Prostate gland (tissue), 2 donors: ENCODE data around the gene KMT5B.

Experiments used
- POLR2A ChIP-seq: fragments of 450-650 bp; IDR thresholded peaks from one replicate; pipeline ENCODE4 v1.6.1; 2016; ENCODE audit warnings: antibody characterized with exemption, mild to moderate bottlenecking
- TF ChIP-seq, protein P1 (sequence below), 4 experiments: fragments of 200-600 bp in 2 of 4; fragments of 450-650 bp in 2 of 4; sonication (generic) in 2 of 4; IDR thresholded peaks; 1 replicate in 3 of 4; 2 replicates in 1 of 4; pipeline ENCODE4 v1.5.1; 2016 to 2019; ENCODE audit warnings: antibody characterized with exemption in 4 of 4, mild to moderate bottlenecking in 2 of 4, moderate library complexity in 2 of 4

DNA sequence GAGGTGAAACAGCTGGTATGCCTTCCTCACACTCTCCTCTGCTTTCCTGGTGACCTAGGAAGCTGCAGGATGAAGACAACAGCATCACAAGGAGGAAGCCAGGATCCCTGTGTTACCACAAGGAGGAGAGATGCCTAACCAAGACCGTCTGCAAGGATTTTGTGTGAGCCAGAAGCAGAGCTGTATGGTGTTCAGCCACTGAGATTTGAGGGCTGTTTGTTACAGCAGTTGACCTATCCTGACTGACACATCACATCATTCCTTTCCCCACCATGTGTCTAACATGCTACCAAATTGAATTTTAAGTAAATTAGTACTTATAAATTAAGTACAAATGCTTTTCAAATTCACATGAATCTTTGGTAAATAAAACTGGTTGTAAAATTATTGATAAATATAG is 83.0 kb downstream of the KMT5B start:
- TF ChIP-seq, protein P1, sequence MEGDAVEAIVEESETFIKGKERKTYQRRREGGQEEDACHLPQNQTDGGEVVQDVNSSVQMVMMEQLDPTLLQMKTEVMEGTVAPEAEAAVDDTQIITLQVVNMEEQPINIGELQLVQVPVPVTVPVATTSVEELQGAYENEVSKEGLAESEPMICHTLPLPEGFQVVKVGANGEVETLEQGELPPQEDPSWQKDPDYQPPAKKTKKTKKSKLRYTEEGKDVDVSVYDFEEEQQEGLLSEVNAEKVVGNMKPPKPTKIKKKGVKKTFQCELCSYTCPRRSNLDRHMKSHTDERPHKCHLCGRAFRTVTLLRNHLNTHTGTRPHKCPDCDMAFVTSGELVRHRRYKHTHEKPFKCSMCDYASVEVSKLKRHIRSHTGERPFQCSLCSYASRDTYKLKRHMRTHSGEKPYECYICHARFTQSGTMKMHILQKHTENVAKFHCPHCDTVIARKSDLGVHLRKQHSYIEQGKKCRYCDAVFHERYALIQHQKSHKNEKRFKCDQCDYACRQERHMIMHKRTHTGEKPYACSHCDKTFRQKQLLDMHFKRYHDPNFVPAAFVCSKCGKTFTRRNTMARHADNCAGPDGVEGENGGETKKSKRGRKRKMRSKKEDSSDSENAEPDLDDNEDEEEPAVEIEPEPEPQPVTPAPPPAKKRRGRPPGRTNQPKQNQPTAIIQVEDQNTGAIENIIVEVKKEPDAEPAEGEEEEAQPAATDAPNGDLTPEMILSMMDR (IDR thresholded peaks at IDR 0.05) = no peak
- no peak for TF ChIP-seq POLR2A
